ENCODE measurements around the gene OR51B4. TPM values are rescaled to one million over a fixed set of nuclear protein-coding genes. Genes with fewer than 3 reads are reported as not detected.

Gene OR51B4
- polyA plus RNA-seq, 1 donor (not counting 4 experiments of a cell fraction or from before 2014, with no cell fraction given): not detected

GRCh38 chr11:5307256-5308019 lies 5.7 kb upstream of the OR51B4 start:
- Histone ChIP-seq H3K27ac (ENCODE audit: control insufficient read depth, insufficient read depth, low read length) (no peak overlapping the region), H3K79me2 (ENCODE audit: control insufficient read depth, insufficient read depth, low read length) (no peaks in the 10 kb centered on the region), H2AFZ (ENCODE audit: control insufficient read depth, low read length) (no peak overlapping the region), H3K27me3 (ENCODE audit: control insufficient read depth, extremely low read depth, insufficient read depth, low read length) (no peaks in the 10 kb centered on the region), H3K4me1 (ENCODE audit: control insufficient read depth, extremely low read depth, insufficient read depth, low read length) (no peaks in the 10 kb centered on the region), H3K9ac (ENCODE audit: control insufficient read depth, extremely low read depth, insufficient read depth, low read length) (no peak overlapping the region), H3K9me1 (ENCODE audit: control insufficient read depth, extremely low read depth, insufficient read depth, low read length) (no peaks in the 10 kb centered on the region), H3K4me2 (ENCODE audit: control insufficient read depth, extremely low read depth, insufficient read depth, low read depth, low read length) (no peak overlapping the region), H3K9me3 (ENCODE audit: control insufficient read depth, low read depth, low read length) (no peaks in the 10 kb centered on the region), H3K36me3 (ENCODE audit: control insufficient read depth in 2 of 2, extremely low read depth in 1 of 2, insufficient read depth in 2 of 2, low read length in 2 of 2) (no peaks in the 10 kb centered on the region), H3K4me3 (ENCODE audit: control insufficient read depth in 2 of 3, extremely low read depth in 1 of 3, insufficient read depth in 2 of 3, low read depth in 1 of 3, low read length in 3 of 3) (no peak overlapping the region), H4K20me1 (ENCODE audit: control insufficient read depth, extremely low read depth, insufficient read depth, low read length) (no peaks in the 10 kb centered on the region)
- DNase-seq (ENCODE audit: low read depth, low spot score) (no peak), FAIRE-seq (no peak)
- dilution Hi-C loops (cut with MboI; ENCODE audit: extremely low pct_ligation_motif_present, low sequenced_read_pairs): no loop called here
- TF ChIP-seq CTCF (optimal IDR thresholded peaks at IDR 0.05 in 1 of 3, IDR thresholded peaks at IDR 0.05 in 1 of 3, conservative IDR thresholded peaks at IDR 0.05 in 1 of 3; ENCODE audit: extremely low read depth in 1 of 3, insufficient read depth in 2 of 3, low read length in 3 of 3) (no peak), EZH2 (IDR thresholded peaks at IDR 0.05; ENCODE audit: low read length) (no peak)

GRCh38 chr11:5304046-5304445 lies 2.3 kb upstream of the OR51B4 start:
- Histone ChIP-seq H3K4me3 (ENCODE audit: control insufficient read depth in 2 of 3, extremely low read depth in 1 of 3, insufficient read depth in 2 of 3, low read depth in 1 of 3, low read length in 3 of 3) (no peak overlapping the region), H2AFZ (ENCODE audit: control insufficient read depth, low read length) (no peak overlapping the region), H3K36me3 (ENCODE audit: control insufficient read depth in 2 of 2, extremely low read depth in 1 of 2, insufficient read depth in 2 of 2, low read length in 2 of 2) (no peaks in the 10 kb centered on the region), H3K27ac (ENCODE audit: control insufficient read depth, insufficient read depth, low read length) (no peak overlapping the region), H3K9me1 (ENCODE audit: control insufficient read depth, extremely low read depth, insufficient read depth, low read length) (no peaks in the 10 kb centered on the region), H4K20me1 (ENCODE audit: control insufficient read depth, extremely low read depth, insufficient read depth, low read length) (no peaks in the 10 kb centered on the region), H3K9me3 (ENCODE audit: control insufficient read depth, low read depth, low read length) (no peaks in the 10 kb centered on the region), H3K4me1 (ENCODE audit: control insufficient read depth, extremely low read depth, insufficient read depth, low read length) (no peaks in the 10 kb centered on the region), H3K79me2 (ENCODE audit: control insufficient read depth, insufficient read depth, low read length) (no peaks in the 10 kb centered on the region), H3K4me2 (ENCODE audit: control insufficient read depth, extremely low read depth, insufficient read depth, low read depth, low read length) (no peak overlapping the region), H3K27me3 (ENCODE audit: control insufficient read depth, extremely low read depth, insufficient read depth, low read length) (no peaks in the 10 kb centered on the region), H3K9ac (ENCODE audit: control insufficient read depth, extremely low read depth, insufficient read depth, low read length) (no peak overlapping the region)
- DNase-seq (ENCODE audit: low read depth, low spot score) (no peak), FAIRE-seq (no peak)
- dilution Hi-C loops (cut with MboI; ENCODE audit: extremely low pct_ligation_motif_present, low sequenced_read_pairs): no loop called here
- no peak for TF ChIP-seq CTCF (optimal IDR thresholded peaks at IDR 0.05 in 1 of 3, IDR thresholded peaks at IDR 0.05 in 1 of 3, conservative IDR thresholded peaks at IDR 0.05 in 1 of 3; ENCODE audit: extremely low read depth in 1 of 3, insufficient read depth in 2 of 3, low read length in 3 of 3)
- TF ChIP-seq EZH2 (IDR thresholded peaks at IDR 0.05; ENCODE audit: low read length): no peak
